ENCODE results near the gene SCRT2.
"Not testable (repeated sequence)": the region's sequence is repeated elsewhere in the genome, so short reads cannot be mapped to it uniquely, and the experiment has no call there.

SCRT2 gene

GRCh38 chr20:653110-653589, 22.5 kb downstream of the SCRT2 start, which contains the start of gene SRXN1:
TSS of gene SRXN1 (minus strand) at chr20:653200. CDS start at chr20:653185, 15 bp downstream.
- DNase-seq (ENCODE audit: low read depth): peak; percentile 88

GRCh38 chr20:652615-653109, 22.9 kb downstream of the SCRT2 start:
- DNase-seq (ENCODE audit: low read depth): no peak

- no peak for DNase-seq (ENCODE audit: low read depth)
Observed at GRCh38 chr20:651713-652614, 23.6 kb downstream of the SCRT2 start.

- DNase-seq (ENCODE audit: low read depth): no peak
Observed at GRCh38 chr20:650954-651353, 24.6 kb downstream of the SCRT2 start.

- no peak for DNase-seq (ENCODE audit: low read depth)
Observed at GRCh38 chr20:650281-650680, 25.3 kb downstream of the SCRT2 start.

GRCh38 chr20:647479-648019, 28.1 kb downstream of the SCRT2 start:
- DNase-seq (ENCODE audit: low read depth): no peak

- DNase-seq (ENCODE audit: low read depth): no peak
Observed at GRCh38 chr20:646868-647233, 28.8 kb downstream of the SCRT2 start.

- DNase-seq (ENCODE audit: low read depth): no peak
Observed at GRCh38 chr20:646107-646867, 29.3 kb downstream of the SCRT2 start.

GRCh38 chr20:645318-646106, 30.1 kb downstream of the SCRT2 start:
- DNase-seq (ENCODE audit: low read depth): no peak

- no peak for DNase-seq (ENCODE audit: low read depth)
Observed at GRCh38 chr20:644692-645317, 30.8 kb downstream of the SCRT2 start.

GRCh38 chr20:642398-643174, 33.0 kb downstream of the SCRT2 start:
- no peak for DNase-seq (ENCODE audit: low read depth)

- DNase-seq (ENCODE audit: low read depth): not testable (repeated sequence)
Observed at GRCh38 chr20:642013-642397, 33.6 kb downstream of the SCRT2 start.

GRCh38 chr20:641516-641875, 34.1 kb downstream of the SCRT2 start:
- DNase-seq (ENCODE audit: low read depth): no peak

- no peak for DNase-seq (ENCODE audit: low read depth)
Observed at GRCh38 chr20:640674-641515, 34.7 kb downstream of the SCRT2 start.

- no peak for DNase-seq (ENCODE audit: low read depth)
Observed at GRCh38 chr20:638579-638978, 37.0 kb downstream of the SCRT2 start.

GRCh38 chr20:637559-637958, 38.0 kb downstream of the SCRT2 start:
- no peak for DNase-seq (ENCODE audit: low read depth)

- no peak for DNase-seq (ENCODE audit: low read depth)
Observed at GRCh38 chr20:635893-636338, 39.7 kb downstream of the SCRT2 start.

GRCh38 chr20:635028-635892, 40.3 kb downstream of the SCRT2 start:
- no peak for DNase-seq (ENCODE audit: low read depth)

Measured in GM04504 (cell line).